GM18861 (cell line): ENCODE measurements around the gene VMAC.

Experiments
- ATAC-seq: cut with Tn5 transposase; IDR thresholded peaks from one replicate; pipeline ENCODE4 v1.9.1; 2021; ENCODE audit not compliant: unreplicated experiment

The VMAC gene

GRCh38 chr19:5903624-5904351, 884 bp upstream of the VMAC start, which contains the start of gene NDUFA11:
Gene NDUFA11, minus strand, starts transcription at chr19:5903790. Its CDS starts 82 bp downstream, at chr19:5903708.
- ATAC-seq: peak; percentile 23

GRCh38 chr19:5905114-5905778, 574 bp downstream of the VMAC start:
- ATAC-seq: no peak

DNA sequence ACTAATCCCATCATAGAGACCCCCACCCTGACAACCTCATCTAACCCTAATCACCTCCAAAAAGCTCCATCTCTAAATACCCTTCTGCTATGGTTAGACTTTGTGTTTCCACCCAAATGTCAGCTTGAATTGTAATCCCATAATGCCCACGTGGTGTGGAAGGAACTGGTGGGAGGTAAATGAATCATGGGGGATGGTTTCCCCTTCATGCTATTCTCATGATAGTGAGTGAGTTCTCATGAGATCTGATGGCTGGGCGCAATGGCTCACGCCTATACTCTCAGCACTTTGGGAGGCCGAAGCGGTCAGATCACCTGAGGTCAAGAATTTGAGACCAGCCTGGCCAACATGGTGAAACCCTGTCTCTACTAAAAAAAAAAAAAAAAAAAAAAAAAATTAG, 2.6 kb downstream of the VMAC start:
- ATAC-seq: no peak

DNA sequence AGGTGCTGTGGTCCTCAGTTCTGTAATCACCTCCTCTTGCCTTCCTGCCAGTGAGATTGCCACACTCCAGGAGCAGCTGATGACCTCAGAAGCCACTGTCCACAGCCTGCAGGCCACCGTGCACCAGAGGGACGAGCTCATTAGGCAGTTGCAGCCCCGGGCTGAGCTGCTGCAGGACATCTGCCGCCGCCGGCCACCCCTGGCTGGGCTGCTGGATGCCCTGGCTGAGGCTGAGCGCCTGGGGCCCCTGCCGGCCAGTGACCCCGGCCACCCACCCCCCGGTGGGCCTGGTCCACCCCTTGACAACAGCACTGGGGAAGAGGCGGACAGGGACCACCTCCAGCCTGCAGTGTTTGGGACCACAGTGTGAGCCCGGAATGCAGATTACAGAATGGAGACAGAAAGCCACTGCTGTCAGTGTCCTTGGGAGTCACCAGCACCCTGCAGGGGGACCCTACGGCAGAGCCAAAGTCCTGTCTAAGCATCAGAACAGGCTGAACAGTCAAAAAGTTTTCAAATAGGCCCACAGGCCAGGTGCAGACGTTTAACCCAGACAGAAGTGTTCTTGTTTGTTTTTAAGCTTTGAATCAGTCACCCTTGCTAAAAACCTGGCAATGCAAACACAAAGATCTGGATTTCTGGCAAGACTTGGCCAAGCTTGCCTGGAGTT, 4.2 kb downstream of the VMAC start:
- no peak for ATAC-seq

GRCh38 chr19:5910638-5910907, 5.9 kb downstream of the VMAC start:
- ATAC-seq: no peak

- ATAC-seq: no peak
These were observed 6.7 kb downstream of the VMAC start for GRCh38 chr19:5911366-5911765.

DNA sequence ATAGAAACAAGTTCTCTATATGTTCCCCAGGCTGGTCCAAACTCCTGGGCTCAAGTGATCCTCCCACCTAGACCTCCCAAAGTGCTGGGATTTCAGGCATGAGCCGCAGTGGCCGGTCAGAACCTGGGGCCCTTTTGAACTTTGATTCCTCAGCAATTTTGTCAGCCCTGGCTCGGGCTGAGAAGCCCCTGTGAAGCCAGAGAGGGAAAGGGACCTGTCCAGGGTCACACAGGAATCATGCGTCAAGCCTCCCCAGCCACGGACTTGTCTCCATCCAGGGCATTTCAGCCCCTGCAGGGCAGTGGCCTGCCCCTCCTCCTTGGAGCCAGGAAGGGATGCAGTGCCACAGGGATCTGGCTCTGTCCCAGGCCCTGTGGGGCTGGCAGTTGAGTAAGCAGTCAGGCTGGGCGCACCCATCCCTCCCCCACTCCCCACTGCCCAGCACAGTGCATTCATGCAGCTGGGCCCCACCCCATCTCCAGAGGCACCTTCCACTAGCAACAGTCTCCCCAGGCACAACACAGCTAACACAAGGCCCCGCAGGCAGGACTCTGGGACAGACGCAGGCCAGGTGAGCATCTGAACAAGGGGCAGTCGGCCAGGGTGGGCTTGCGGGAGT, 9.2 kb downstream of the VMAC start, which contains the start of gene CAPS:
Gene CAPS, plus strand, starts transcription at position 516 of the 619 bp plus-strand sequence. CDS start 153 bp downstream, outside the sequence.
- ATAC-seq: no peak

- no peak for ATAC-seq
These were observed 9.7 kb downstream of the VMAC start for GRCh38 chr19:5914358-5914774.

GRCh38 chr19:5914946-5915781, 10.5 kb downstream of the VMAC start:
- no peak for ATAC-seq

DNA sequence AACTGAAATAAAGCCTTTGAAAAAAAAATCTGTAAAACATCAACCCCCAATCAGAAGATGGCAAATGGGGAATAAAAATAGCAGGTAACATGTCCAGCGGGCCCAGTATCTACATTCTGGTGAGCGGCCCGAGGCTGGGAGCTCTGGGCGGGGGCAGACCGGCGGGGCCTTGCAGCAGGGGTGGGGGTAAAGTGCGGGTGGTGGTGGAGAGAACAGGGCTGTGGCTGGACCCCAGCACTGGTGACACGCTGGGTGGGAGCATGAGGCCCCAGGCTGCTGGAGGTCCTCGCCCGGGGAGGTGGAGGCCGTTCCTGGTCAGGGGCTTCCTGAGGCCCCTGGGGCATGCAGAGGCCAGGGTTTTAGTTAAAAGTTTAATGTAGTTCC, 11.1 kb downstream of the VMAC start:
- ATAC-seq: no peak

DNA sequence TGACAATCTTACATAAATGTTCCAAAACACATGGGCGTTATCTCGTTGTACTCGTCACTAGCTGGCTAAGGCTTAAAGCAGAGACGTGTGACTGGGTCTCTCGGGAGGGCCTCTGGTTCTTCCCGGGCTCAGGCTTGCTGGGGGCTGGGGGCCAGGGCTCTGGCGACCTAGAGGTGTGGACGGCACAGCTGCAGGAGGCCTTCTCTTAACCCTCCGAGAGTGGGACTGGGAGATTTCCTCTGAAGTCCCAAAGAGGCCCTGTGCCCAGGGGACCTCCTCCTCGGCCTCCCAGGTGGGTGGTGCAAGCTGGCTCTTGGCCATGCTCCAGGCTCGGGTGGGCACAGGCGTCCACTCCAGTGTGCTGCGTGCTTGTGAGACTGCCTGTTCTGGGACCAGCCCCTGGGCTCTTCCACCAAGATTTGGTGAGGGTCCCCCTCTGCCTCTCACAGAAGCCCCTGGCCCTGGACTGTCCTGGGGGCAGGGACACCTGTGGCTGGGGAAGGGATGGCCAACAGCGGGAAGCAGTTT, 11.6 kb downstream of the VMAC start:
- ATAC-seq: no peak

GRCh38 chr19:5917431-5918107, 12.9 kb downstream of the VMAC start:
- ATAC-seq: no peak

GRCh38 chr19:5918463-5919079, 13.9 kb downstream of the VMAC start:
- ATAC-seq: no peak

- ATAC-seq: no peak
These were observed 17.0 kb downstream of the VMAC start for GRCh38 chr19:5921516-5922160.

GRCh38 chr19:5922161-5922545, 17.5 kb downstream of the VMAC start:
- ATAC-seq: no peak

DNA sequence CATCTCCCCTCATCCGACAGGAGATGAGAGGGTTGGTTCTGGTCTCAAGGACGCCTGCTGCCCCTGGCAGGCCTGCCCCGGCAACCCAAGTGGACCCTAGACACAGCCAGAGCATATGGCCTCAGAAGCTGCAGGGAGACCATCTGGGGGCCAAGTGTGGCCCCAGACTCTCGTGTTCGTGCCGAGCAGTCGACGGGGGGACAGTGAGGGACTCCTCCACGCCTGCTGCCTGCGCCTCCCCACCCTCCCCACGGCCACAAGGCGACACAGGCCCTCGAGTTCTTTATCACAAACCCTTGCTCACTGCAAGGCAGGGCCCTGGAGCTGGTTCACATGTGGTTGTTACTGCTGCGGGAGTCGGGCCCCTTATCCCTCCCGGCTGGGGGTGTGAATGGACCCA, 18.7 kb downstream of the VMAC start:
- ATAC-seq: no peak

DNA sequence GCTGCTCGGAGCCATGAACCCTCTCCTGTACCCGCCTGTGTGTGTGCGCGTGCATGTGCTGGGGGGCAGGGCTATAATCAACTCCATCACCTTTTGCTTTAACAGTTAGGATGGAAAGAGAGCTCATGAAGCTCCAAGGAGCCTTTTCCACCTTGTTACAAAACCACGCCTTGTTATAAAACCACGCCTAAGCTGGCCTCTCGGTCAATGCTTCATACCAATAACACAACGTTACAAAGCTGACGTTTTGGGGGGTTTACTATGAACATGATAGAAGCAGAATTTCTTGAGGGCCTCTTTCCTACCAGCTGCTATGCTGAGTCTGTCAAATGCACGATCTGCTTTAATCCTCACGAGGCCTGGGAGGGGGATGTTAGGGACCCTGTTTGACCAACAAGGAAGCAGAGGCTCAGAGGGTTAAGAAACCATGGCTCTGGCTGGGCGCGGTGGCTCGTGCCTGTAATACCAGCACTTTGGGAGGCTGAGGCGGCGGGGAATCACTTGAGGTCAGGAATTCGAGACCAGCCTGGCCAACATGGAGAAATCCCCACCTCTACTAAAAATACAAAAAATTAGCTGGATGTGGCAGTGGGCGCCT, 21.3 kb downstream of the VMAC start:
- no peak for ATAC-seq

DNA sequence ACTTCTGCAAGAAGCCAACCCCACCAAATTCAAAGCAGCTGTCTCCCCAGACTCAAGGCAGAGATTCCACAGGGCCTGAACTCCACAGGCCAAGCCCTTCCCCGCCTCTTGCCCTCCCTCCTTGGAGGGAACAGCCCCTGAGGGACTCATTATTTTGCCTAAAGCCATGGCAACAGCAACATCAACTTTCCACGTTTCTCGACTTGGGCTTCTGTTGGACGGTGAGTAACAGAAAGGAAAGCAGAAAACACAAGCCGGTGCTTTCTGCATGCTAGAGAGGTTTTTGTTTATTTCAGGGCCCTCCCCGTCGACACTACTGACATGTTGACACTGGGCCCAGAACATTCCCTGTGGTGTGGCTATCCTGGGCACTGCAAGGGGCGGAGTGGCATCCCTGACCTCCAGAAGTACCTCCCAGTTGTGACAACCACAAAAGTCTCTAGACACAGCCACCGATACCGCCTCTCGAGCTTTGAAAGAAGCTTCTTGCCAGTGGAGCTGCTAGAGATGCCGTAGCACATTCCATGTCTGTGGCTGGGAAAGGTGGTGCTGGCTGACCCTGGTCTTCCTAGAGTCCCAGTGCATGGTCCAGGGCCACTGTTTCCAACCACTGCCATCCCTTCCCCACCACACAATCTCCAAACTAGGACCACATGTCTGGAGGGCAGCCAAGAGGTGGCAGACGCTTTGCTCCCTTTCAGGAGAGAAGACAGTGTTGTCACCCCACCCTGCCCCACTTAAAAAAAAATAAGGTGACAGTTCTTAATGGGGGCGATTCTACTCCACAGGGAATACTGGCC, 22.2 kb downstream of the VMAC start:
- ATAC-seq: no peak
